ENCODE data around the gene CKS1B.
A peak's percentile ranks its signal among the peaks of the same experiment; 100 is the strongest.
"Not testable (repeated sequence)": the region's sequence is repeated elsewhere in the genome, so short reads cannot be mapped to it uniquely, and the experiment has no call there.

The CKS1B gene

DNA sequence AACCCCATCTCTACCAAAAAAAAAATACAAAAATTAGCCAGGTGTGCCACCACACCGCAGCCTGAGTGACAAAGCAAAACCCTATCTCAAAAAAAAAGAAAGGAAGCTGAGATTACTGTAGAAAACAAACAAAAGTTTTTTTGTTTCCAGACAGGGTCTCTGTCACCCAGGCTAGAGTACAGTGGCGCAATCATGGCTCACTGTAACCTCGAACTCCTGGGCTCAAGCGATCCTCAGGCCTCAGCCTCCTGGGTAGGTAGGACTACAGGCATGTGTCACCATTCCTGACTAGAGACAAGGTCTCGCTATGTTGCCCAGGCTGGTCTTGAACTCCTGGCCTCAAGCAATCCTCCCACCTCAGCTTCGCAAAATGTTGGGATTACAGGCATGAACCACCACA, 10.1 kb upstream of the CKS1B start:
- no peak for DNase-seq (ENCODE audit: low read depth in 2 of 2)

GRCh38 chr1:154966111-154966510, 8.4 kb upstream of the CKS1B start:
- DNase-seq (ENCODE audit: low read depth in 2 of 2): no peak

DNA sequence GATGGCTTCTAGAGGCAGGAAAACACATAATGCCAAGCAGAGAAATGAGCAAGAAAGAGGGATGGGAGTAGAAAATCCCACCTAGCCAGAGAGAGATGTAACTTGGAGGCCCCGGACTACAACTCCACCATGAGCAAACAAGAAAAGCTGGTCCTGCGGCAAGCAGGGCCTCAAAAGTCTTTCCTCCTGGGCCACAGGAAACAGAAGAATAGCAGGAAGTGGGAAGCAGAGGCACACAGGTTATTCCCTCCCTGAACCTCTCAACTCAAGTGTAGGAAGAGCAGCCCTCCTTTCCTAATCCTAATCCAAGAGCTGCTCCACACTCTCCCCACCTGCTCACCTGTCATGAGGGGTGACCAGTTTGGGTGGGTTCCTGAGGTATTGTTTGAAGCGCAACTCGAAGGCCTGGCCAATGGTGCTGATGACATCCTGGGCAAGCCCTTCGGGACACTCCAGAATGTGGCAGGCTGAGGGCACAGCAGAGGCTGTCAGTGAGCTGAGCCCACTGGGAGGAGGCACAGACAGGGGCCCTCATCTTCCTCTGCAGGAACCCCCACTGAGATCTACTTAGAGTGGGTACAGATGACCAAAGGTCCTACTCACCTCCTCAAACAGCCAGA, 7.0 kb upstream of the CKS1B start:
- DNase-seq (ENCODE audit: low read depth in 2 of 2): no peak

DNA sequence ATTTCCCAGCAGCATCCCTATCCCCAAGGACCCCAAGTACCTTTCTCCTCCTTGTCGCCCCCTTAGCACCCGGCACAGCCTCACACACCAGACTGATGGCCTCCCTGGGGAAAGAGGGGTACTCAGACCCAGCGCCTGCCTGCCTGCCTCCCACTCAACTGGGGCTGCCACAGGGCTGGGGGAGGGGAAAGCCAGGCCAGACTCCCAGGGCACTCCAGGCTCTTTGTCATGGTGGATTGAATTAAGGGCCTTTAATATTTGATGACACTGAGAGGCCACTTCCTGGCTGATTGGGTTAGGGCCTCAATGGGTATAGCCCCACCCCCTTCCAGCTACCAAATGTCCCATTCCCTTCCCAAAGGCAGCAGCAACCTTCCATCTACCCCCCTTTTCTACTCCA, 5.8 kb upstream of the CKS1B start:
- no peak for DNase-seq (ENCODE audit: low read depth in 2 of 2)

GRCh38 chr1:154969246-154969645, 5.2 kb upstream of the CKS1B start:
- DNase-seq (ENCODE audit: low read depth in 2 of 2): no peak

GRCh38 chr1:154969860-154970452, 4.5 kb upstream of the CKS1B start:
- no peak for DNase-seq (ENCODE audit: low read depth in 2 of 2)

DNA sequence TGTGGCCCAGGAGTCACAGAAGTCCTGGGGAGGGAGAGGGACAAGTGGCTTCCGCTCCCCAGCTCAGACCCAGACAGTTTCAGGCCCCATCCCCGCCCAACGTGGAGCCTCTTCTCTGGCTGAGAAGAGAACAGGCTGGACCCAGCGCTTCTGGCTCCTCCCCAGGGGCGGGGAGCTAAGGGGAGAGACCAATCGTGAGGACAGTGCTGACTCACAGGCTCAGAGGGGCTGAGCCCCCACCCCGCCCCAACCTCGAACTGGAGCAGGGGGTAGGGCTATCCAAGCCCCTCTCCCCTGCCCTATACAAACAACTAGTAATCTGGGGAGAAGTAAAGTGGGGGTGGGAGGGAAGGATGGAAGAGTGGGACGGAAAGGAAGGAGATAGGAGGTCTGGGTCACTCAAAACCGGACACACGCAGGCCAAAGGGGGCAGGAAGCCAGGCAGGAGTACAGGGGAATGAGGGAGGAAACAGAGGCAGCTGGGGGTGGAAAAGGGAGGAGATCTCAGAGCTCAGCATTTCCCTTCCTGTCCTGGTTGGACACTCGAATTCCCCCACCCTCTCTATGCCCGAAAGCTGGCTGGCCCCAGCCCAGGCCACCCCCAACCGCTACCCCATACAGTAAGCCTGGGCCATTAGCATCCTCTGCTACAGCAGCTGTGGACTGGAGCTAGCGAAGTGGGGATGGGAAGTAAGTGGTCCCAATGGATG, 3.7 kb upstream of the CKS1B start, which contains the start of gene SHC1:
TSS of gene SHC1 (minus strand) at position 117 of the 710 bp plus-strand sequence. CDS start 221 bp downstream, outside the sequence.
- DNase-seq (ENCODE audit: low read depth in 2 of 2): no peak

GRCh38 chr1:154971341-154971998, 3.0 kb upstream of the CKS1B start:
- DNase-seq (ENCODE audit: low read depth in 2 of 2): no peak

- no peak for DNase-seq (ENCODE audit: low read depth in 2 of 2)
These were observed 2.3 kb upstream of the CKS1B start for GRCh38 chr1:154972213-154972516.

GRCh38 chr1:154972517-154973343, 1.8 kb upstream of the CKS1B start:
- DNase-seq (ENCODE audit: low read depth in 2 of 2): no peak

DNA sequence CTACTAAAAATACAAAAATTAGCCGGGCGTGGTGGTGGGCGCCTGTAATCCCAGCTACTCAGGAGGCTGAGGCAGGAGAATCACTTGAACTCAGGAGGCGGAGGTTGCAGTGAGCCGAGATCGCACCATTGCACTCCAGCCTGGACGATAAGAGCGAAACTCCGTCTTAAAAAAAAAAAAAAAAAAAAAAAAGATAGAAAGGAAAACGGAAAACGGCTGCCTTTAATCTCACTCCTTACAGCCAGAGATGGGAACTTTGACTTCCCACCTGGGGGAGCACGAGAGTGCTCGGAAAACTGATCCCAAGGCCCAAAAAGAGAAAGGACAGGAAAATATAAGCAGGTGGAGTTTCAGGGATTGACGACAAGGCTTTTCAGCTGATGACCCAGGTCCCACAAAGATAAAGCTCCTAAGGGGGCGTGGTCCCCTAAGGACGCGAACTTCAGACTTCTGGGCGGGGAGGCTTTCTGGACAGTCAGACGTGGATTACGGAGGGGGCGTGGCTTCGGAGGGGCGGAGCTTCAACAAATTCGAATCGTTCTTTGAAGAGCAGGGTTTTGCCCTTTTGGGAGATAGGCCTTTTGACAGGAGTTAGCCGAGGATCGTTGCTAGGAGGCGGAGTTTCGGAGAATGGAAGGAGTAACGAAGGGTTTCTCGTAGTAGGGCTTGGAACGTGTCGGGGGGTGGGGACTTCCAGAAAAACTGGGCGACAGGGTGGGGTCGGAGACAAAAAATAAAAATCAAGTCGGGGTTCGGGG, 958 bp upstream of the CKS1B start:
- peak; percentile 72 to 79 for DNase-seq (ENCODE audit: low read depth in 2 of 2)

DNA sequence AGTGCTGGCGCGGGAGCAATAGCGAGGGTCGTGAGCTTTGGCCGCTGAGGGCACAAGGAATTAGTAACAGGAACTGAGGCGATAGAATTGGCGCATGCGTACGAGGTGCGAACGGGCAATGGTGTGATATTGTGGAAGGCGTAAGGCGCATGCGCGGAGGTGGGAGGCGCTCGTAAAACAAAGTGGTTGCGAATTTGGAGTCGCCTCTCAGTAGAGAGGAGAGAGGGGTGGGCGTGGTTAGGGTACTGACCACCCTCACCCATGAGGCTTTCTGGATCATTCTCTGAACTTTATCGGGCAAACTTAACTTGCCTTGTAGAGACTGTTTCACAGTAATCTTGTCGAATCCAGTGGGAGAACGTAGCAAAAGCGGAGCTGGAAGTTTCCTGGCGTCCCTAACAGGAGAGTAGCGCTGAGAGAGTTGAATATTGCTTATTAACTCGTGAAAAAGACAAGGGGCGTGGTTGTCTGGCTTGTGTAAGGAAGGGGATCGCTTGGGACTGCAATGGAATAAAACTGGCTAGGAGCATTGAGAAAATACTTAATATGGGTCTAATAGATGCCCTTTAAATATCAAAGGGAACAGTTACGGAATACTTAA, 427 bp downstream of the CKS1B start:
- peak; percentile 87 to 88 for DNase-seq (ENCODE audit: low read depth in 2 of 2)

DNA sequence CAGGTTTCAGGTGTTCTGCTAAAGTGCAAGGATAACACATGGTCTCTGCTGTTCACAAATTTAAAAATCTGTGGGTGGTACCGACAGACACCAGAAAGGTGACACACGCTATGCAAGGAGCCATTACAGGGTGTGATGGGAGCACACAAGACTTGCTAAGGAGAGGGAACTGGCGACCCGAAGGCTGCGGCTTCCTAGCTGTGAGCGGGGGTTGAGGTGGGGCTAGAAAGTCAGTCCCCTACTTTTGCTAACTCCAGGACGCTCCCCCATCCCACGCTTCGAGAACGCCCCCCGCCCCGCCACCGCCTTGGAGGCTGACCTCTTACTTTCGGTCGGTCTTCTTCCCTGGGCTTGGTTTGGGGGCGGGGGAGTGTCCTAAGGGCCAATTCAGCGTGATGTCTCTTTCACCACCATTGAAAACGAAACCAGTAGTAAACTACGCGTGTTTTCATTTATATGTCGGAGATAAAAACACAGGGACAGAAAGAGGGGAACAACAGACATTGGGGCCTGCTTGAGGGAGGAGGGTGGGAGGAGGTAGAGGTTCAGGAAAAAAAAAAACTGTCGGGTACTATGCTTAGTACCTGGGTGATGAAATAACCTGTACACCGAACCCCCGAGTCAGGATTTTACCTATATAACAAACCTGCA, 1.1 kb downstream of the CKS1B start:
- peak; percentile 32 to 39 for DNase-seq (ENCODE audit: low read depth in 2 of 2)

- not testable (repeated sequence) for DNase-seq (ENCODE audit: low read depth in 2 of 2)
These were observed 3.3 kb downstream of the CKS1B start for GRCh38 chr1:154977762-154978161.

DNA sequence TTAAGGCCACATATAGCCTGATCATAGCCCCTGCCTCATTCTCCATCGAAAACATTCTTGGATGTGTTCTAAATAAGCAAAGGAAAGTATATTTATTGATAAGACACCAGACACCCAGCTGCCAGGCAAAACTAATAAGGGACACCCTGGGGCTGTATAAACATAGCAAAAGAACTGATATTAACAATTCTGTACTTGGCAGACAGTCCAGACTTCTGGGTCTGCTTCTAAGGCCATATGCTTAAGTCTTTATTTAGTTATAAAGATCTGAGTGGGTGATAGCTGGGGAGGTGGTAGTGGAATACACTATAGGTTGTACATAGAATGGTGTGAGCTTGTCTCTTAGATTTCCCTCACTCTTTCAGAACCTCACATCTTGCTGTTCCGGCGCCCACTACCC, 3.9 kb downstream of the CKS1B start:
- DNase-seq (ENCODE audit: low read depth in 2 of 2): no peak

DNA sequence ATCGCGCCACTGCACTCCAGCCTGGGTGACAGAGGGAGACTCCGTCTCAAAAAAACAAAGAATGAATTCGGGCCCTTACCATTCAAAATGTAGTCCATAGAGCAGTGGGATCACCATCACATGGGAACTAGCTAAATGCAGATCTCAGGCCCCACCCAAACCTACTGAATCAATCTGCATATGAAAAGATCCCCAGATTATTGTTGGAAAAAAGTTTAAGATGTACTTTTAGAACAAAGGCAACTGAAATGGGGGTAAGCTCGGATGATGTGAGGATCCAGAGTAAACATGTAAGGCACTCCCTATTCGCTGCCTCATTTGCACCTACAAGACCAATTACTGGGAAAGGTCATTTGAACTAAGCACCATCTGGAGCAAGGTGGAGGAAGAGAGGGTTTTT, 7.9 kb downstream of the CKS1B start:
- DNase-seq (ENCODE audit: low read depth in 2 of 2): no peak

GRCh38 chr1:154982897-154983648, 8.6 kb downstream of the CKS1B start, which contains the start of gene FLAD1:
Gene FLAD1 (plus strand): TSS chr1:154983344. CDS start chr1:154983695, 351 bp downstream.
- DNase-seq (ENCODE audit: low read depth in 2 of 2): peak; percentile 85 to 95

GRCh38 chr1:154983776-154984466, 9.4 kb downstream of the CKS1B start:
- DNase-seq (ENCODE audit: low read depth in 2 of 2): no peak

- not testable (repeated sequence) for DNase-seq (ENCODE audit: low read depth in 2 of 2)
These were observed 12.3 kb downstream of the CKS1B start for GRCh38 chr1:154986736-154987135.
